Peyer's patch (tissue), 4 donors: Measurements from ENCODE around the gene SYNGR1.

Experiments used
- CTCF ChIP-seq, 6 experiments: fragments of 450-650 bp in 4 of 6; fragments of 200-600 bp in 2 of 6; sonication (generic) in 1 of 6; IDR thresholded peaks; one replicate each; pipeline ENCODE4 v1.5.1; 2017 to 2019; ENCODE audit warnings: antibody characterized with exemption in 6 of 6, mild to moderate bottlenecking in 3 of 6, moderate library complexity in 1 of 6
- POLR2A ChIP-seq, 2 donors: fragments of 450-650 bp; IDR thresholded peaks; one replicate each; pipeline ENCODE4 v1.5.1; 2017; ENCODE audit warnings: antibody characterized with exemption in 2 of 2, mild to moderate bottlenecking in 2 of 2, moderate library complexity in 2 of 2

- TF ChIP-seq POLR2A (IDR thresholded peaks at IDR 0.05) (no peak), CTCF (IDR thresholded peaks at IDR 0.05) (no peak)
Measured at GRCh38 chr22:39355080-39355479, 5.3 kb downstream of the SYNGR1 start.
